NCI-H2196 treated with DMSO at 0.1 percent for 48 hours (cell line): Measurements from ENCODE around the gene EVA1C.
"Not testable (repeated sequence)": the region's sequence is repeated elsewhere in the genome, so short reads cannot be mapped to it uniquely, and the experiment has no call there.

Experiments
- DNase-seq: peaks from one replicate; lab custom pipeline; 2025; ENCODE audit not compliant: unreplicated experiment; lab: John Stamatoyannopoulos, UW

The EVA1C gene

DNA sequence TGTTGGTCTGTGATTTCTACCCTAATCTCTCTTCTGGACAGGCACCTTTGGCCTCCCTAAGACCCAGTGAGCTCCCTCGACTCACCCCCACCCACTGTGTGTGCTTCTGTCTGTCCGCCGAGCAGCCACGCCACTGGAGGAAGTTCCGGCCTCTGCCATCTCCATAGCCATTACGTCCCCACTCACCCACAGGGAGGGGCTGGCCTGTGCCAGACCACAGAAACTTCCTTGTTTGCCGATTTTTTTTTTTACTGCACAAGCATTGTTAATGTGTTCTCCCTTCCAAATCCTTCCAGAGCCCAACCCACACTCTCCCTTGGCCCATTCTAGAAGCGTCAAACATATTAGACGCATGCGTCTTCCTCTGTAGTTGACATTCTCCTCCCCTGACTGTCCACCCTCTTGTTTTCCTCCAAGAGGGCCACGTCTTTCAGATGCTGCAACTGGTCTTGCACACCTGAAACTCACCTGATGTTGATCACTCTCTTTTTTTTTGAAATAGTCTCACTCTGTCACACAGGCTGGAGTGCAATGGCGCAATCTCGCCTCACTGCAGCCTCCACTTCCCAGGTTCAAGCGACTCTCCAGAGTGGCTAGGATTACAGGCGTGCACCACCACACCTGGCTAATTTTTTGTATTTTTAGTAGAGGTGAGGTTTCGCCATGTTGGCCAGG is 72.3 kb downstream of the EVA1C start:
- DNase-seq, result no peak

GRCh38 chr21:32492376-32492775 is 79.9 kb downstream of the EVA1C start:
- no peak for DNase-seq

DNA sequence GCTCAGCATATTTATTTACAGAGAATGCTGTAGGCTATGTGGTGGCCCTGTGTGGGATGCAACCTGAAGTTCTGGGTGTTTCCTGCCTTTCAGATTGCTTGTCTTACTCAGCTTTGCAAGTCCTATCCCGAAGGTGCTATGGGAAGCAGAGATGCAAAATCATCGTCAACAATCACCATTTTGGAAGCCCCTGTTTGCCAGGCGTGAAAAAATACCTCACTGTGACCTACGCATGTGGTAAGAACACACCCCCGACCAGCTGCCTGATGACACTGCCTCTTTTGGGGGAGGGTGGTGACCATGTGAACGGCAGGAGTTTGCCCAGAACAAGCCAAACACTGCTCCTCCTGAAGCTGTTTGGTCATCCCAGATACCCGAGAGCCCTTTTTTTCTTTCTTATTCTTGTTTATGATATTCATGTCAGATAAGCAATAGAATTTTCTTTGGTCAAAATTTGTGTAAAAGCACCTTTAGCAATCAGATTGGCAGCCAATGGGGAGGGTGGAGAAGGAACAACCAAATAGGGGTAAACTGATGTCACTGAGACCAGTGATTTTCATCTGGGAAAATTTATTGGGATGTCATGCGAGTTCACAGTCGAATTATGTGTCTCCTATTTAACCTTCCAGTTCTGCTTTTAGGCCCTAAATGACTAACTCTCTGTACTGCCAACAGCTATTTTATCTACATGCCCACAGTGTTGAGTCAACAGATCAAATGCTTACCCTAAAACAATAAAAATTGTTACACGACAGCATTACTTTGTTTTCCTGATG is 82.6 kb downstream of the EVA1C start:
- DNase-seq, result no peak

- DNase-seq, result no peak
These were observed 84.1 kb downstream of the EVA1C start for GRCh38 chr21:32496568-32496967.

- DNase-seq, result no peak
These were observed 86.9 kb downstream of the EVA1C start for GRCh38 chr21:32499249-32500055.

DNA sequence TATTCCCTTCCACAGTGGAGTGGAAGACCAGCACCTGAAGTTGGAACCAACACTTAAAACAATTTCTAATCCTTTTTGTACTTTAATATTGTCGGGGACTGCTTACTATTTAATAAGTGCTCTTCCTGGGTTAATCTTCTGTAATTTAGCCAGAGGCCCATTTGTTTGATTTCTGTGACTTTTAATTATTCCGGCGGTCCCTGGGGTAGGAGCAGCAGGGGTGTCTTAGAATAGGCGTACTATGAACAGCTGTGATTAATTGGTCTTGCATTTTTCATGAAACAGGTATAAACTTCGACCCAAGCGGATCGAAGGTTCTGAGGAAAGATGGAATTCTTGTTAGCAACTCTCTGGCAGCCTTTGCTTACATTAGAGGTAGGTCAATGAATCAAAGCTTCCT is 91.1 kb downstream of the EVA1C start:
- not testable (repeated sequence) for DNase-seq

DNA sequence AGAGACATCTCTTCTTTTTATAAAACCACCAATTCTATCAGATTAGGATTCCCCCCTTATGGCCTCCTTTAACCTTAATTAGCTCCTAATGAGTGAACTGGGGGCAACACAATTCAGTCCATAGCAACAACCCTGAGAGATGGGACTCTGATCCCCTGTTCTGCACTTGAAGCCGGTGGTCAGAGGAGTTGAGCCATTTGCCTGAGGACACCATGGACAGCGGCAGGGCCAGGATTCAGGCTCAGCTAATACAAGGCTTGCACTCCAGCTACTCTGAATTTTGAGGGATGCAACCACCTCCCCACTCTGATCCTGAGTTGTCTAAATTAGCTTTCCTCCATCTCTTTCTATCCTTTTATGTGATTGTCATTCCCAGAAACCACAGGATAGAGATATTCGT is 93.3 kb downstream of the EVA1C start:
- DNase-seq, result not testable (repeated sequence)

GRCh38 chr21:32506411-32506965 is 94.0 kb downstream of the EVA1C start:
- not testable (repeated sequence) for DNase-seq

- DNase-seq, result no peak
These were observed 94.9 kb downstream of the EVA1C start for GRCh38 chr21:32507342-32507919.

- DNase-seq, result not testable (repeated sequence)
These were observed 95.5 kb downstream of the EVA1C start for GRCh38 chr21:32508036-32508435.

DNA sequence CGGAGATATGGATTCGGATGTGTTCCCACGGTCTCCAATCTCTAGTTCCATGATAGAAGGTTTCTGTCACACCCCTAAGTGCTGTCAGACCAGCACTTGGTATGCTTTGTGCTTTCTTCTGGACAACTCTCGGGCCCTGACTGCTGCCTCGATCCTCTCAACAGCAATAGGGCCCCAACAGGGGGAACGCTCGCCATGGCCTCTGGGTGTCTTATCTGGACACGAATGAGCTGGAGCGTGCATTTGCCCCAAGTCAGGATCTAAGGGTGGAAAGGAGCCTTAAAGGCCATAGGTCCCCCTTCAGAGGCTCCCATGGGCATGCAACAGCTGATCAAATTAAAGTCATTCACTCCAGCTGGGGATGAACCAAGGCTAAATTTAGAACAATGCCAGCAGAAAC is 96.1 kb downstream of the EVA1C start:
- DNase-seq, result no peak

- DNase-seq, result not testable (repeated sequence)
These were observed 96.5 kb downstream of the EVA1C start for GRCh38 chr21:32508975-32509374.

GRCh38 chr21:32514275-32515055 is 102.0 kb downstream of the EVA1C start:
- DNase-seq, result no peak

DNA sequence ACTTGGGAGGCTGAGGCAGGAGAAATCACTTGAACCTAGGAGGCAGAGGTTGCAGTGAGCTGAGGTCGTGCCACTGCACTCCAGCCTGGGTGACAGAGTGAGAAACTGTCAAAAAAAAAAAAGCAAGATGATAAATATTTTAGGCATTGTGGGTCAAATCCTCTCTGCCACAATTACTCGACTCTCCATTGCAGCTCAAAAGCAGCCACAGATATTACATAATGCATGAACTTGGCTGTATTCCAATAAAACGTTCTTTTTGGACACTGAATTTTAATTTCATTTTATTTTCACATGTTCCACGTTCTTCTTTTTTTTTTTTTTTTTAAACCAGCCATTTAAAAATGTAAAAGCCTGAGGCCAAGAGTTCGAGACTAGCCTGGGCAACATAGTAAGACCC is 103.4 kb downstream of the EVA1C start:
- no peak for DNase-seq

GRCh38 chr21:32516756-32517649 is 104.5 kb downstream of the EVA1C start:
- DNase-seq, result no peak

DNA sequence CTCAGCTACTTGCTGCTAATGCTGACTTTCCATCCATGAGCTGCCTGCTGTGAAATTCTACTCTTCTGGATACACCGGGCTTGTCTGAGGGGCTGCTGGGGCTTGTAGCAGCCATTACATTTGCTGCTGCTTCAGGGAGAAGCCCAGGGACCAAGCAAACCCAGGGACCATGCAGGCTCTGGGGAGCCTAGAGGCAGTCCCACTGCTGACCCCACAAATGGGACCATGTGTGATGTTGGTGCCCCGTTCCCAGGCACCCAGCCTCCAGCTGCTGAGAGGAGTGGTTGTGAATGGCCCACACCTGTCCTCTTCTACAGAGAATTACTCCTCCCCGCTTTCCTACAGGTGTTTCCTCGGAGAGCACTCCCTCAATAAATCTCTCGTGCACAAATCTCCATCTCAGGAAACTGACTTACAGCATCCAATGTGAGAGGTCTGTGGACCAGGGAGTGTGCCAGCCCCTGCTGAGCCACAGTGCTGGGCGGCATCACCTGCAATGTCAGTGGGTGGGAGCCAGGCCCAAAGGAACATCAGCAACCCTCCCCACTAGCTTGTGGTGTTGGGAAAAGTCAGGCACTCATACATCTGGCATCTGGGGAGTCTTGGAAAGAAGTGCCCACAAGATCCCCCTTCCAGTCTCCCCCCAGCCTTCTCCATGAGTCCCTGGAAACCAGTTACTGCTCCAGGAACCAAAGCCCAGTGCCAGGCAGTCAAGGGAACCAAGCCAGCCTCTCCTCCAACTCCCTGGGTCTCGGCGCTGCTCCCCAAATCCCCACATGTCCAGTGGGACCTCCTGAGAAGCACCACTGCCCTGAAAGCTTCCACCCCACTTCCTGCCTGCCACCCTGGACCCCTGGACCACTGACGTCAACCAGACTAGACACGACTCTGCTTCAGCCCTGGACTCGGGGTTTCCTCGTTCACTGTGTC is 107.7 kb downstream of the EVA1C start:
- no peak for DNase-seq

- no peak for DNase-seq
These were observed 108.6 kb downstream of the EVA1C start for GRCh38 chr21:32520875-32521735.
